ENCODE results near the gene TWNK.

Gene TWNK

DNA sequence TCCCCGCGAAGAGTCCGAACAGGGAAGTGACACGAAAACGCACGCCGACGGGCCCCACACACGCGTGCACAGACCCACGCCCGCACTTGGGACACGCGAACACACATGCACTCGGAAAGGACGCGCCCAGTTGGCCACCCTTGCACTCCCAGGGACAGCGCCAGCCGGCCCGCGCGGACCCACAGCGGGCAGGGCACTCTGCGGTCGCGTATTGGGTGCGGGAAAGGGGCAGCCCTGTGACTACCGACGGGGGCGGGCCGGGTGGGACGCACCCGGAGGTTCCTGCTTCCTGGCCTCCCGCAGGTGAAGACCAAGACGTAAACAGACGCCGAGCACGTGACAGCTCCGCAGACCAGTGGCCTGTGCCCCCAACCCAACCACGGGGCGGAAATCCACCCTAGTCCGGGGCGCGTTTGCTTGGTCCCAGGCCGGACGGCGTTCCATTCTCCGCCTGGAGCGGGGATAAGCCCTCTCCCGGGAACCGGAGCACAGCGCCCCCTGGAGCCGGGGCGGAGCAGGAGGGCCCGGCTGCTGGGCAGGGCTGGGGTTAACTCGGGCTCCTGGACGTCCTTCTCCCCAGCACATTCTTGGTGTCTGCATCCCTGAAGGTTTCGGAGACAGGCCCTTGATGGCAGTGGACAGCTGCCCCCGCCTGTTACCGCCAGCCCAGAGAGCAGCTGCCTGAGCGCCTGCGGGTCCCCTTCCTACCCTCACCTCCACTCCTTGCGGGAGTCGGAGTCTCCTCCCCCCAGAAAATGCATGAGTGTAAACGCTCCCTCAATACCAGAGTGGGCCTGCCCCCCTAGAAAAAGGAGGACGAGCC is 10.2 kb downstream of the TWNK start:
- DNase-seq (ENCODE audit: low read depth) = peak; percentile 58

GRCh38 chr10:100998183-100998990 is 11.0 kb downstream of the TWNK start:
- DNase-seq (ENCODE audit: low read depth) = peak; percentile 54

- peak; percentile 70 for DNase-seq (ENCODE audit: low read depth)
Measured at GRCh38 chr10:100998991-100999741, 11.8 kb downstream of the TWNK start.

DNA sequence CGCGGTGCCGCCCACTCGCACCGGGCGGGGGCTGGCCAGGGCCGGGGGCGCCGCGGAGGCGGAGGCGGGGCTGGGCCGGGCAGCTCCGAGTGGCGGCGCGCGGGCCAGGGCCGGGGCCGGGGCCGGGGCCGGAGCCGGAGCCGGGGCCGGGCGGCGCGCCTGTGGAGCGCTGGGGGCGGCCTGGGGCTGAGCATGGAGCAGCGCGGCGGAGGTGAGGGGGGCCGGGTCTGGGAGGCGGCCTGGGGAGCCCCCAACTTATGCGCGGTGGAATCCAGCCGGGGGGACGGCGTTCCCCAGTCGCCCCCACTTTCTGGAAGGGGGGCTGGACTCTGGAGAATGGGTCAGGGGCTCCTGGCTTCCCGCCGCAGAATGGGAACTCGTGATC is 12.4 kb downstream of the TWNK start, which contains the start of gene LZTS2:
Gene LZTS2, plus strand, starts transcription at position 67 of the 385 bp plus-strand sequence. CDS start 2,731 bp downstream, outside the sequence.
- DNase-seq (ENCODE audit: low read depth) = no peak

- DNase-seq (ENCODE audit: low read depth) = no peak
Measured at GRCh38 chr10:101000127-101000914, 13.0 kb downstream of the TWNK start.

- no peak for DNase-seq (ENCODE audit: low read depth)
Measured at GRCh38 chr10:101000915-101001658, 13.7 kb downstream of the TWNK start.

GRCh38 chr10:101001659-101002035 is 14.3 kb downstream of the TWNK start:
- no peak for DNase-seq (ENCODE audit: low read depth)

GRCh38 chr10:101002456-101002855 is 15.1 kb downstream of the TWNK start:
- DNase-seq (ENCODE audit: low read depth) = no peak

- no peak for DNase-seq (ENCODE audit: low read depth)
Measured at GRCh38 chr10:101003639-101004206, 16.4 kb downstream of the TWNK start.

GRCh38 chr10:101005361-101005760 is 18.0 kb downstream of the TWNK start:
- DNase-seq (ENCODE audit: low read depth) = no peak

- DNase-seq (ENCODE audit: low read depth) = no peak
Measured at GRCh38 chr10:101005869-101006567, 18.7 kb downstream of the TWNK start.

GRCh38 chr10:101006593-101007098 is 19.3 kb downstream of the TWNK start:
- no peak for DNase-seq (ENCODE audit: low read depth)

DNA sequence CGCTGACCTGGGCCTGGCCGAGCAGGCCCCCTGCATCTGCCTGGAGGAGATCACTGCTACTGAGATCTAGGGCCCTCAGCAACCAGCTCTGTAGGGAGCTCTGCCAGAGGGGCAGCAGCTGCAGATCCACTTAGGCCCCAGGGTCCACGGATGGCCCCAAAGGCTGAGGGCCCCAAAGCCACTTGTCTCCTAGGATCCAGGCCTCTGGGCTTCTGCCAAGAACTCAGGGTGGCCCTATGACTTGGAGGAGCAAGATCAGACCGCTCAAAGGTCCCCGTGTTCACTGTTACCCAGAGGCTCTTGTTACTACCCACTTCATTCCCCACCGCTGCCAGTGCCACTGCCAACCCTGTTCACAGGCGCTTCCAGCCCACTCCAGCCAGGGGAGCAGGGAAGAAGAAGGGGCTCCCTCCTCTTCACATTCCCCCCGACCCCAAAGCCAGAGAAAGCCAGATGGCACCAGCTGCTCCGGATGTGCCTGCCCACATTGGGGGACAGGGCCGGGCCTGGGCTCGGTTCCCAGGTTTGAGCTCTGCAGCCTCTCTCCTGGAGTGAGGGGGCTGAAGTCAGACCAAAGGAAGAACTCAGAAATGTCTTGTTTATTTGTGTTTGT is 19.9 kb downstream of the TWNK start:
- DNase-seq (ENCODE audit: low read depth) = no peak

DNA sequence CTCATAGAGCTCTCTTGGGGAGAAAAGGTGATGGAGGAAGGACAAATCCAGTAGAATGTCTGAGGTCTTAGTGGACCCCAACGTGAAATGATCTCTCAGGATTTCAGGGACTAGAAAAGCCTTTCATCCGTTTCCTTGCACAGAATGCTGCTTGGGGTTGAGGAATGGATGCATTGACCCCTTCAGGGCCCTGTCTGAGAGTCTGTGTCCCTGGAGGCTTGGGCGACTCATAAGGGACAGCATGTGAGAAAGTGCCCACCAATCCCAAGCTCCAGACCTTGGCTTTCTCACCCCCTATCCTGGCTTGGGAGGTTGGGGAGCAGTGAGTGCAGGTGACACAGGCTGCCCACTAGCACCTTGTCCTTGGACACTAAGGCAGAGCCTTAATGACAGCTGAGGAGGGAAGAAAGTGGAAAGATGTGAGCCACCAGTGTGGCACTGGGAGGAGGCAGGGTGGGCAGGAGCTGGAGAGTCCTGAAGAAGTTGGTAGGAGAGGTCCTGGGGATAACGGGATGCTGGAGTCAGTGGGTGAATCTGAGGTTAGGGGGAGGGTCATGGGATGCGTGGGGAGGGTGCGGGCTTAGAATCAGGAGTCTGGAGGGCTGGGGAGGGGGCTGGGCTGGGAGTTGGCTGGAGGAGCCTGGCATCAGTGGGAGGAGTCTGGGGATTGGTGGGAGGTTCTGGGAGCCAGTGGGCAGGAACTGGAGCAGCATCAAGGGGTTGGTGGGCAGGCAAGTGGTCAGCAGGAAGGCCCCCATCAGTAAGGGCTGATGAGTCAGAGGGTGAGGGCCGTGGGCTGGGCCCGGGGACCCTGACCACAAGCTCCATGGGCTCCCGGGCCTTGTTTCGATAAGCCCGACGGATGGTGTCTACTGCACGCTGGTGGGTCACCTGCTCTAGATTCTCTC is 20.8 kb downstream of the TWNK start:
- DNase-seq (ENCODE audit: low read depth) = no peak

DNA sequence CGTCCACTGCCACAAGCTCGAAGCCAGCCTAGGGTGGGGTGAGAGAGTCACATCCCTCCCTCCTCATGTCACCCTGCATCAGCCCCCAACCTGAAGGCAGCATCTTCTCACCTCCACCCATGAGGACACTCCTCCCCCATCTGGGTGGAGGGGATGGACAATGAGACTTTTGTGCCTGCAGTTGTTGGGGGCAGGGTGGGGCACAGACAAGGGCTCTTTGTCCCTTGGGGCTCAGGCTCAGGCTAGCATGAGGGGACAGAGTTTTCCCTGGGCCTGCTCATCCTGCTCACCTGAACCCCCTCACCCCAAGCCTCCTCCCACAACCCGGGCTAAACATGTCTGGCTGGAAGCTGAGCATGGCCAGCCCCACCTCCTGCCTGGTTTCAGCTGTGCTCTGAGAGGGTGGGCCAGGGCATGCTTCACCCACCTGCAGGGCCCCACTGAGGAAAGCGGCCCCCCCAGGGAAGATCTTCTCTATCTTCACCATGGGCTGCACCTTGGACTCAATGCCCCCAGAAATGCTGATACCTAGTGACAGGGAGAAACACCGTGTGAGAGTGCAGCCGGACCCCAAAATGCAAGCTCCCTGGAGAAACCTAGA is 21.6 kb downstream of the TWNK start:
- no peak for DNase-seq (ENCODE audit: low read depth)

- DNase-seq (ENCODE audit: low read depth) = no peak
Measured at GRCh38 chr10:101010329-101010728, 23.0 kb downstream of the TWNK start.

DNA sequence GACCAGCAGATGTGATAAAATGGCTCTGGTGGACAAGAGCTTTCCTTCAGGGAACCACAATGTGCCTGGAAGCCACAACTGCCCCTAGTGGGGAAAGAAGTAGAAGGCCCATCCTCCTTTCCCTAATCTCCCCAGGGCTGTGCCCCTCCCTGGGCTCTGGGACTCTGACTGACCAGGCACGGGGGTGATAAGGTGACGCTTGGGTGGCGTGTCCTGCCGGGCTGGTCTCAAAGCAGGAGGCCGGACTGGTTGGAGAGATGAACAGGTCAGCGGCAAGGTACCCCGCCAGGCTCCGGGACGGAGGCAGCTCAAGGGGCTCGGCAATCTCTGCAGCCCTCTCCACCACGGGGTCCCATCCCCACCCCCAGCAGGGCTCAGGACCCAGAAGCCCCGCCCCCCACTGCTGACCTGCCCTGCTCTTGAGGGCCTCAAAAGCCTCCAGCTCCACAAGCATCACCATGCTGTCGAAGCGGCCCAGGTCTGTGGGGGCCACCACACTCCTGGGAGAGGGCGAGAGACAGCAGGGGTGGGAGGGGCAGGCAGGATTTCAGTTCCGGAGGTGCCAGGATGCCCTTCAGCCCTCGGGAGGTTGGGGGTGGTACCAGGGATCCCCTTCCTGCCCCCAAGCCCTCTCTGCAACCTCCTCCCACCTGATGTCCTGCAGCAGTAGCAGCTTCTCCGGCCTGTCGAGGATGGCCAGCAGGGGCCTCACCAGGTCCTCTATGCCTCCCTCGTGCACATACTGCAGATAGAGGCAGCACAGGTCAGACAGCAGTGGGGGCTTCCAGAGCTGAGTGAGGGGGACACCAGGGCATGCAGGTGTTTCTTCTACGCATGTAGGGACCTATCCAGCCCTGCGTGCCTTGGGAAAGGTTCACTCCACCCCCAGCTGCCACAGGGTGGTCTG is 24.4 kb downstream of the TWNK start:
- no peak for DNase-seq (ENCODE audit: low read depth)
